Ramos (cell line): ENCODE results near the gene CYP2W1.

Source experiments
- in situ Hi-C: fragments of 300-500 bp; cut with MboI; formaldehyde crosslinking; loops from one replicate; pipeline ENCODE4 v1.14.3; 2022; ENCODE audit warnings: low sequenced_read_pairs; ENCODE audit not compliant: unreplicated experiment

CYP2W1 gene

DNA sequence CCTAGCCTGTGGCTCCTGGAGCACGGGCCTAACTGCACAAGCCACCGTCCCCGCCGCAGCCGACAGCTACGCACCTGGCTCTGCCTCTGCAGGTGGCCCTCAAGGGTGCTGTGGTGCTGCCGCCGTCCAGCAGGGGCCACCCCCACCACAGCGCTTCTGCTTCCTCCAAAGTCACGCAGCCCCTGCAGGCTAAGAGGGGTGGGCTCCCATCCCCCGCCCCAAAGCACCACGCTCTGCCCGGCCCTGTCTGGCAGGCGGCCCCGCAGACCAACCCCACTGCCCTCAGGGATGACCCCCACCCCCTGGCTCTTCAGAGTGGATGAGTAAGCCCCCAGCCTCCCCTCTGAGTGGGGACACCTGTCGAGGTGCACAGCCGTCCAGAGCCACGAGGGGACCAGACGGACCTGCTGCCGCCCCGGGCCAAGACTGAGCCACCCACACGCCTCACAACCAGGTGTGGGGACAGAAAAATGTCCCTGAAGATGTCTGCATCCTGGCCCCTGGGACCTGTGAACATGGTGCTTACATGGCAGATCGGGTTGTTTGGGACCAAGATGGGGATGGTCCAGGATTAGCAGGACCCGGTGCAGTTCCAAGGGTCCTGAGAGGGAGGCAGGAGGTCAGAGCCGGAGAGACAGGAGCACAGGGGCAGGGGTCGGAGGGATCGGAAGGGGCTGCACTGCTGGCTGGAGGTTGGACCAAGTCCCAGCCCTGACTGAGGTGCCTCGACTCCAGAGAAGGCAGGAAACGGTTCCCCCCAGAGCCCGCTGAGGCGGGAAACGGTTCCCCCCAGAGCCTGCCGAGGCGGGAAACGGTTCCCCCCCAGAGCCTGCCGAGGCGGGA is 19.5 kb upstream of the CYP2W1 start:
- in situ Hi-C loops, result no loop called here

GRCh38 chr7:964401-965231 is 18.4 kb upstream of the CYP2W1 start:
- in situ Hi-C loops, result no loop called here

DNA sequence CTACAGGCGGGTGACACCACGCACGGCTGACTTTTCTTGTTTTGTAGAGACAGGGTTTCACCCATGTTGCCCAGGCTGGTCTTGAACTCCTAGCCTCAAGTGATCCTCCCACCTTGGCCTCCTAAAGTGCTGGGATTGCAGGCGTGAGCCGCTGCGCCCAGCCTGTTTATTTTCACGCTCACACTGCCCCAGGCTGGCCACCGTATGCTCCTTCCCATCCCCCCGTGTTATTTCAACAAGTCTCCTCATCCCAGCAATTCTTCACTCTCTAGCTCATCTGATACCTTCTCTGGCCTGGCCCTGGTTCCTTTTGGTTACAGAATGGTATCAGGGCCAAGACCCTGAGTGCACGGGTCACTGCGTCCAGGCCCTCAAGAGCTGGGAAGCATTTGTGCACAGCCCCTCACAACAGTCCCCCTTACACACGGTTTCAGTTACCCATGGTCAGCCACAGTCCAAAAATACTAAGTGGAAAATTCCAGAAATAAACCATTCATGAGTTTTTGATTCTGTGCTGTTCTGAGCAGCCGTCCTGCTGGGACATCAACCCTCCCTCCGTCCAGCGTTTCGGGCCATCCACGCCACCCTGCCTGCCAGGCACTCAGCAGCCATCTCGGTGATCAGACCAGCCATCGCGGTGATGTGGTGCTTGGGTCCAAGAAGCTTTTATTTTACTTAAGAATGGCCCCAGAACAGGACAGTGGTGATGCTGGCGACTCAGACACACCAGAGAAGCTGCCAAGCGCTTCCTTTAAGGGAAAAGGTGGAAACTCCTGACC is 16.5 kb upstream of the CYP2W1 start:
- in situ Hi-C loops, result no loop called here

DNA sequence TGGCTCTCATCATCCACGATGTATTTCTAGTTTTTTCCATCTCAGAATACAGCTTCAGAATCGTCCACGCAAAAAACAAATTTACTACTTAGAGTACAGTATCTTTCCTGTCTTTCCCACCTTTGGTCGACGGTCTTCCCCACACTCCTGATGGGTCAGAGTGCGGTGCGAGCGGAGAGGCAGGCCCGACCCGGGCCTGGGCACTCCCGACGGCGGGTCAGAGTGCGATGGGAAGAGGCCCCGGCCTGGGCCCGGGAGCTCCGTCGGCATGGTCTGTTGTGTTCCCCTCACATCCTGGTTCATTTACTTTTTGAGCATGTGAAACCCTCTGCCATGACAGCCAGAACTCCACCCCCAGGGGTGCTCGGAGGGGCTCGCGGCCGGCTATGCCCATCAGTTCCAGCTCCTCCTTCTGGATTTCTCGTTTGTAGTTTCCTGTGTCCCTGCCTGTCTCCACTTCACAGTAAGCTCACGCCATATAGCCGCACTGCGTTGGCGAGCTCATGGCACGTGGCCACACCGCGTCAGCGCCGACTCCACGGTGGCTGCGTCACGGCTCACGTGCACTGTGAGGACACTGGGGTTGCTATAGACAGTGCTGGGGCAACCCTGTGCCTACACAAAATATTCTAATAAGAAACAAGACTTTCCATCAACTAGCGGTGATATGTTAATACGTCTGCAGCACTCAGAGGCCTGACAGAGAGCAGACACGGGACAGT is 15.5 kb upstream of the CYP2W1 start:
- in situ Hi-C loops, result no loop called here

DNA sequence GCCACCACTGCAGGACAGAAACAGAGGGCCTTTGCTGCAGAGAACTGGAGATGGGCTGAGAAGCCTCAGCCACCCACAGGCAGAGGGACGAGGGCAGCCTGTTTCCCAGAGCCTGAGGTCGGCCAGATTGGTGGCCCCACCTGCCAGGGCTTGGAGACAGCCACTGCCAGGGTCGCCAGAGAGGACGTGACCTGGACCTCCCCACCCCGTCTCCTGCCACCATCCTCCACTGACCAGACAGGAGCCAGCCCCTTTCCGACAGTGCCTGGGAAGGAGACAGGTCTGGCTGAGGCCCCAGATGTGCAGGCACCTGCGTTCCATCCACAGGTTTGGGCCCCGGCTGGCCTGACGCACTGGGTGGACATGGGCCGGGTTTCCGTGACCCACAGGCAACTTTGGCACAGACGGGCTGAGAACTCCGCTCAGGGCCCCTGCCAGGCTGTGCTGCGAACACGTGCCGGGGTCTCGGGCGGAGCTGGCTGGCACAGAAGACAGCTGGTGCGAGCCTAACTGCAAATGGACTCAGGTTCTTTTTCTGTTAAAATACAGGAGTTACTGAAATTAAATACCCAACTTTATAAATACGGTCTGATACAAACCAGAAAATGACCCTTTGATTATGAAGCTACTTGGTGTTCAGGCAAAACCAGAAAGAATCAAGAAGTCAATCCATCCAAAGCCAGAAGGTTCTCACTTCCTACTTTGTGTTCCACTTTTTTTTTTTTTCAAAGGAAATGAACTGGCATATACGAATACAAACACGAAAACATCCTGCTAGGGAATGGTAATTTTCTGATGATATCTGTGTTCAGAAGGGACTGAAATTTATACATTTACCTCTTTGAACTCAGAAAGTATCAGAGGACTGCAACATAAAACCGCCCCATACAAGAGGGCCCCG is 14.5 kb upstream of the CYP2W1 start:
- in situ Hi-C loops, result no loop called here

GRCh38 chr7:969403-969802 is 13.6 kb upstream of the CYP2W1 start:
- in situ Hi-C loops, result no loop called here

GRCh38 chr7:970744-971143 is 12.2 kb upstream of the CYP2W1 start:
- in situ Hi-C loops, result no loop called here

DNA sequence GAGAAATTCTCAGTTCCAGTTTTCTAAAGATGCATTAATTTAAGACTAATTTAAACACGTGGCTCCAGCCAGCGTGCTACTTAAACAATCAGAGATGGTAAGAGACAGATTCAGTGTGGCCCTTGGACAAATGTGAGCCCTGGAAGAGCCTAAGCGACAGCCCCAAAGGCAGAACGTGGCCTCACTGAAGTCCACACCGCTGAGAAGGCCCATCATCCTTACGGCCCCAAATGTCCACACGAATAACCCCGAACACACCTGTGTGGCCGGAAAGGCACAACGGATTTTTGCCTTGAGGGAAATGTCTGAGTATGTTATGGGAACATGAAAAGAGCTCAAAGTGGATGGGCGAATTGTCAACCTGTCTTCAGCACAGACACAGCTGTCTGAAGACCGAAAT is 10.9 kb upstream of the CYP2W1 start:
- in situ Hi-C loops, result no loop called here

DNA sequence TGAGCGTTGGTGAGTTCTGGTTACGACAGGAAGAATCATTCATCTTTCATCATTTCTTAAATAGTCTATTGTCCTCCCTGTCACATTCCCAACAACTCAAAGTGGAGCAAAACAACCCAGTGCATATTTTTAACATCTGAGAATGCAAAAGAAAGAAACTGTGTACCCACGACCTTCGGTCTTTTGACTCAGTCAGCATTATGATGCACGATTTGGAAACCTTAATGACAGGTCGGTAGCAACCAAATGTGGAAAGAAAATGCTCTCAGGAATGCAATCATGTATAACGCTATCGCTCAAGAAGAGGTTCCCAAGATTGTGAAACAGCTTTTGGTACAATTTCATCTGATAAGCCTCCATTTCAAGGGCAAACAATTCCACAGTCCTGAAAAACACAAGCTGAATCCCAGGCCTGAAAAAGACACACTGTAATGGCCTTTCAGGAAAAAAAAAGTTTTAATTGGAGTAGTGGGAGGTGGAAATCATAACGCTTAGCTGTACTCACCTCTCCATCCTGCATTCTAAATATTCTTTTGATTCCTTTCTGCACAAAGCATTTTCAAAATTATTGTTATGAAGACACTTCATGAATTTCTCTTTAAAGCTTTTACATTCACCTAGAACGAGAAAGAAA is 10.2 kb upstream of the CYP2W1 start:
- in situ Hi-C loops, result no loop called here

- in situ Hi-C loops, result no loop called here
These were observed 9.7 kb upstream of the CYP2W1 start for GRCh38 chr7:973312-973711.

GRCh38 chr7:974172-974571 is 8.8 kb upstream of the CYP2W1 start:
- in situ Hi-C loops, result no loop called here

GRCh38 chr7:974820-975681 is 7.9 kb upstream of the CYP2W1 start, which contains the start of gene COX19:
Gene COX19, minus strand, starts transcription at chr7:975549. Its CDS starts 40 bp downstream, at chr7:975509.
- in situ Hi-C loops, result no loop called here

- in situ Hi-C loops, result no loop called here
These were observed 7.1 kb upstream of the CYP2W1 start for GRCh38 chr7:975702-976473.

DNA sequence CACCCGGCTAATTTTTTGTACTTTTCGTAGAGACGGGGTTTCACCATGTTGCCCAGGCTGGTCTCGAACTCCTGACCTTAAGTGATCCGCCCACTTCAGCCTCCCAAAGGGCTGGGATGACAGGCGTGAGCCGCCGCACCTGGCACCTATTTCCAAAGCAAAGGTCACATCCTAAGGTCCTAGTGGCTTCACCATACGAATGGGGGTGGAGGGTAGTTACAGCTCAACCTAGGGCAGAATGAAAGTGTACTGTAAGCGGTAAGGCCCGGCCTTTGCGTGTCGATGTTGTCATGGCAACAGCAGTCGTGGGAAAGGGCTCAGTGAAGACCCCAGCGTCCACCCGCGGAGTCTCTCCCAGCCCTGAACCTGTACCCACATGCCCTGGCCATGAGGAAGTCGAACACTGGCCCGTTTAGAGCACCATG is 6.1 kb upstream of the CYP2W1 start:
- in situ Hi-C loops, result no loop called here

- in situ Hi-C loops, result no loop called here
These were observed 5.5 kb upstream of the CYP2W1 start for GRCh38 chr7:977326-978048.

- in situ Hi-C loops, result no loop called here
These were observed 5.0 kb upstream of the CYP2W1 start for GRCh38 chr7:978049-978346.
